GM12865 (cell line): Measurements from ENCODE around the gene AK8.

Source experiments
- DNase-seq: peaks from one replicate; pipeline ENCODE4 v3.0.0; 2010; ENCODE audit warnings: low read depth
- H3K4me3 ChIP-seq: 2 replicates; pipeline ENCODE4 v1.5.1; 2011; ENCODE audit warnings: mild to moderate bottlenecking, low read depth, low read length, control low read depth
- TF ChIP-seq, protein P1 (sequence below): IDR thresholded peaks from 2 replicates; pipeline ENCODE4 v1.5.1; 2011; ENCODE audit warnings: low read length, control low read depth, low read depth, inconsistent platforms; ENCODE audit not compliant: insufficient read depth; ENCODE audit errors: missing control alignments

The AK8 gene

DNA sequence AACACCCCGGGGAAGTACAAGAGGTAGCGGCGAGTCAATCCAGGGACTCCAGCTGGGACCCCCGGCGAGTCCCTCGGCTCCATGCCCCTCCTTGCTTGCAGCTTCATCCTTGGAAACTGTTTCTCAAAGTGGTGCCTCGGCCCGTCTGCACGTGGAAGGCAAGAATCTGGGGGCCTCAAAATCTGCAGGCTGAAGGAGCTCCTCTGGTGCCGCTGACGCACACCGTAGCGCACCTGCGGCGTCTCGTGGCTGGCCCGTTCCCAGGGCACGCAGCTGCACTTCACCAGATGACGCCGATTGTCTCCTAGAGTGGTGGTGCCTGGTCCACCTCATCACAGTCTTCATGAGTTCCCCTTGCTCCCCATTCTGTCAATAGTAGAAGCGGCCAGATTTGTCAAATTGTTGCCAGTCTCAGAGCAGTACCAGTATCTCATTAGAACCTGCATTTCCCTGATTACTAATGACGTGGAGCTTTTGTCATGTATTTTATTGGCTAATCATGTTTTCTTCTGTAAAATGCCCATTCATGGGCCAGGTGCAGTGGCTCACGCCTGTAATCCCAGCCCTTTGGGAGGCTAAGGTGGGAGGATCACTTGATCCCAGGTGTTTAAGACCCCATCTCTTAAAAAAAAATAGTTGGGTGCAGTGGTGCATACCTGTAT is 169.2 kb downstream of the AK8 start:
- no peak overlapping the region for H3K4me3 ChIP-seq
- TF ChIP-seq, protein P1, sequence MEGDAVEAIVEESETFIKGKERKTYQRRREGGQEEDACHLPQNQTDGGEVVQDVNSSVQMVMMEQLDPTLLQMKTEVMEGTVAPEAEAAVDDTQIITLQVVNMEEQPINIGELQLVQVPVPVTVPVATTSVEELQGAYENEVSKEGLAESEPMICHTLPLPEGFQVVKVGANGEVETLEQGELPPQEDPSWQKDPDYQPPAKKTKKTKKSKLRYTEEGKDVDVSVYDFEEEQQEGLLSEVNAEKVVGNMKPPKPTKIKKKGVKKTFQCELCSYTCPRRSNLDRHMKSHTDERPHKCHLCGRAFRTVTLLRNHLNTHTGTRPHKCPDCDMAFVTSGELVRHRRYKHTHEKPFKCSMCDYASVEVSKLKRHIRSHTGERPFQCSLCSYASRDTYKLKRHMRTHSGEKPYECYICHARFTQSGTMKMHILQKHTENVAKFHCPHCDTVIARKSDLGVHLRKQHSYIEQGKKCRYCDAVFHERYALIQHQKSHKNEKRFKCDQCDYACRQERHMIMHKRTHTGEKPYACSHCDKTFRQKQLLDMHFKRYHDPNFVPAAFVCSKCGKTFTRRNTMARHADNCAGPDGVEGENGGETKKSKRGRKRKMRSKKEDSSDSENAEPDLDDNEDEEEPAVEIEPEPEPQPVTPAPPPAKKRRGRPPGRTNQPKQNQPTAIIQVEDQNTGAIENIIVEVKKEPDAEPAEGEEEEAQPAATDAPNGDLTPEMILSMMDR: no peak

DNA sequence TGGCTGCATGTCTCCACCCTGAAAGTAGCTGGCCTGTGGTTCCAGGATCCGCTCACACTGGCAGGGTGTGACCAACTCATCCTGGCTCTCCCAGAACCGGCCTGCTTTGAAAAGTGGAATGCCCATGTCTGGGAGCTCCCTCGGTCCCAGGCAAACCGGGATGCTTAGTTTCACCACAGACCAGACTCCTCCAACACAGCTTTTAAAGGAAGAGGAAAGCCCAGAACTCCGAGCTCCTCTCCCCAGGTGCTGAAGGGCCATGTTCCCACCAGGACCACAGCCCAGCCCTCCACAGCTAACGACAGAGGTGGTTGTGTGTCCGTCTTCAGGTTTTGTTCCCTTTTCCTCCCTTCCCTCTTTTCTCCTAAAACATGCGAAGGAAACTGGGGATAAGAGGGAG is 169.8 kb downstream of the AK8 start:
- H3K4me3 ChIP-seq: no peak overlapping the region
- TF ChIP-seq, protein P1: no peak
- DNase-seq: no peak

More for the DNA sequence above, 169.2 kb downstream of the AK8 start:
- no peak for DNase-seq

DNA sequence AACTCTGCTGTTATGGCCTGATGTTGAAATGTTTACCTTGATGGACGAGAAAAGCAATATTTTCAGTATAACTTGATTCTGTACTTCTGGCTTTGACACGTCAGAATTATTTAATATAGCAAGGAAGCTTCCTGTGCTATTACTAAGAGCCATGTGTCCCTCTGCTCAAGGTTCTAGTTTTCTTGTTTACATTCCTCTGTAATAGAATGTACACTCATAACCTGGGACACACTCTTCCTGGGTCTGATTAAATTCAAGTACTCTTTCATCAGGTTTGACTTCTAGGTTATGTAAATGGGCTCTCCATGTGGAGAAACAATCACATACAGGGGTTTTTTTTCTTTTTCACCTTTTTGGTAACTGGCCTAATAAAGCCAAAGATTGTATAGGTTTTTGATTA is 174.7 kb downstream of the AK8 start:
- TF ChIP-seq, protein P1: no peak
- no peak for DNase-seq
- H3K4me3 ChIP-seq: no peak overlapping the region

DNA sequence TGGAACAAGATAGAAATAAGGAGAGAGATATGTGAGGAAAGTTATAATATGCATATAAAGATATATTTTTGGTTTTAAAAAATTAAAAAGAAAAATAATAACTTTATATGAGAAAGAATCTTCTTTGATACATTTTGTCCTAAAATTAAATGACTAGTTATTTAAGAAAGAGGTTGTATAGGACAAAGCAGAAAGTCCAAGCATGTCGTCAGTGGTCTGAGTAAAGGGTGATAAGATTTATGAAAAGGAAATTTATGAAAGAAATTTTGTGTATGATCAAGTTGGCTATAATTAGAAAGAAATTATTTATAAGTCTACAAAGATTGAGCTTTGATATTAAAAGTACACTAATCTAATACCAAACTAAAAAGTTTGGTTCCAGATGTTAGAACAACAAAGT is 175.8 kb downstream of the AK8 start:
- no peak overlapping the region for H3K4me3 ChIP-seq
- TF ChIP-seq, protein P1: no peak
- DNase-seq: no peak

DNA sequence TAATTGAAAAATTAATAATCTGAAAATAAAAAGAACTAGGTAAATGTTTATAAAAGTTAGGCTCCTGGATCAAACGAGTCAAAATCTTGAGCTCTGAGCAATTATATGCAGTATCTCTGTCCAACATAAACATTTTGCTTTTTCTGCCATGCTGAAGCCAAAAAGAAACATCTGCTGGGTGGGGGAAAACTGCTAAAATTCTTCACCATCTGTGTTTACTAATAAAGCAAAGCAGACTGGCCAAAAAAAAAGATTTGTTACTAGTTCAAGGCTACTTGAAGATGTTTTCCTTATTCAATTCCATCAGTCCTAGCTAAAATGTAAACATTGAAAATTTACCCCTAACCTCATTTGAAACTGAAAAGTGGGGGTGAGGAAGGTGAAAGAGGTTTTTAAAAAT is 178.1 kb downstream of the AK8 start:
- TF ChIP-seq, protein P1: no peak
- H3K4me3 ChIP-seq: no peak overlapping the region
- DNase-seq: no peak

DNA sequence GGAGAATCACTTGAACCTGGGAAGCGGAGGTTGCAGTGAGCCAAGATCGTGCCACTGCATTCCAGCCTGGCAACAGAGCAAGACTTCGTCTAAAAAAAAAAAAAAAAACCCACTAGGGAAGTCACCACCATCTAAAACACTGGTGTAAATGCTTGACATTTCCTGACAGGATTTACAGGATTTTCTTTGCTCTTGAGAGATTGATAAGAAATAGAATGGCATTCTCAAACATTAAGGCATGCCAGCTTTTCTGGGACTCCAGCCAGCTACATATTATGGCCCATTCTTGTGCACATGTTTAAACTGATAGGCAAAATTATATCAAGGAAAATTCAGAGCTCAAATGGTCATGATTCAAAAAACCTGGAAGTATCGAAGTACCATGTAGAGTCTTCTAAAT is 179.1 kb downstream of the AK8 start:
- no peak overlapping the region for H3K4me3 ChIP-seq
- no peak for DNase-seq
- TF ChIP-seq, protein P1: no peak

DNA sequence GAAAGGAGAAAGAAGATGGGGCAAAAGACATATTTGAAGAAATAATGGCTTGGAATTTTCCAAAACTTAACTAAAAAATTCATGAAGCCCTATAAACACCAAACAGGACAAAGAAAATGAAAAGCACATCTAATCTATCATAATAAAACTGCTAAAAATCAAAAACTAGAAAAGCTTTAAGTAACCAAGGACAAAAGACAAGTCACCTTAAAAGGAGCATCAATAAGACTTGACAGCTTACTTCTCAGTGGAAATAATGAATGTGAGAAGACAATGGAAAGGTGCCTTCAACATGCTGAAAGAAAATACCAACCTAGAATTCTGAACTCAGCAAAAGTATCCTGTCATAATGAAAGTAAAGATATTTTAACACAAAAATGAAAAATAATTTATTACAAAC is 180.9 kb downstream of the AK8 start:
- DNase-seq: no peak
- no peak overlapping the region for H3K4me3 ChIP-seq
- TF ChIP-seq, protein P1: no peak
